HepG2 (cell line): Measurements from ENCODE around the gene H6PD. TPM values are rescaled to one million over a fixed set of nuclear protein-coding genes. Genes with fewer than 3 reads are reported as not detected.

ENCODE experiments used
- CHD2 ChIP-seq: IDR thresholded peaks from 2 replicates; pipeline ENCODE4 v1.6.1; 2011; ENCODE audit warnings: low read depth, low read length, improper control_type of control experiment
- GABPA ChIP-seq, 2 experiments: IDR thresholded peaks; 2 replicates each; pipeline ENCODE4 v1.6.1; 2011 to 2016; ENCODE audit warnings: low read depth in 2 of 2, low read length in 1 of 2, missing biosample characterization in 1 of 2, missing genetic modification characterization in 1 of 2
- HOXA5 ChIP-seq: sonication (generic); formaldehyde crosslinking; IDR thresholded peaks from 2 replicates; pipeline ENCODE4 v1.4.0; 2020; ENCODE audit warnings: missing genetic modification reagents
- KLF13 ChIP-seq: sonication (generic); formaldehyde crosslinking; IDR thresholded peaks from 2 replicates; pipeline ENCODE4 v1.4.0; 2020; ENCODE audit warnings: mild to moderate bottlenecking, missing genetic modification reagents
- MAF1 ChIP-seq: sonication (generic); formaldehyde crosslinking; IDR thresholded peaks from 2 replicates; pipeline ENCODE4 v1.5.0; 2020; ENCODE audit warnings: missing genetic modification reagents, borderline replicate concordance
- MTA1 ChIP-seq: sonication (generic); formaldehyde crosslinking; IDR thresholded peaks from 2 replicates; pipeline ENCODE4 v1.4.0; 2020; ENCODE audit warnings: missing genetic modification reagents, mild to moderate bottlenecking, borderline replicate concordance
- NFYC ChIP-seq: IDR thresholded peaks from 2 replicates; pipeline ENCODE4 v1.6.1; 2016; ENCODE audit warnings: missing genetic modification reagents, missing compliant biosample characterization
- POLR2AphosphoS2 ChIP-seq: IDR thresholded peaks from 2 replicates; pipeline ENCODE4 v1.6.1; 2011; ENCODE audit warnings: low read depth, low read length, improper control_type of control experiment
- TARDBP ChIP-seq: sonication (generic); formaldehyde crosslinking; IDR thresholded peaks from 2 replicates; pipeline ENCODE4 v1.8.0; 2022; ENCODE audit warnings: mild to moderate bottlenecking, missing genetic modification reagents
- YEATS2 ChIP-seq: sonication (generic); formaldehyde crosslinking; IDR thresholded peaks from 2 replicates; pipeline ENCODE4 v1.4.0; 2020; ENCODE audit warnings: missing genetic modification reagents, borderline replicate concordance
- ZBTB14 ChIP-seq: sonication (generic); formaldehyde crosslinking; IDR thresholded peaks from 2 replicates; pipeline ENCODE4 v1.4.0; 2020; ENCODE audit warnings: missing genetic modification reagents
- ZBTB44 ChIP-seq: sonication (generic); formaldehyde crosslinking; IDR thresholded peaks from 2 replicates; pipeline ENCODE4 v1.4.0; 2020; ENCODE audit warnings: missing genetic modification reagents
- ZNF33B ChIP-seq: sonication (generic); formaldehyde crosslinking; IDR thresholded peaks from 2 replicates; pipeline ENCODE4 v1.5.1; 2020; ENCODE audit warnings: mild to moderate bottlenecking, missing genetic modification reagents
- ZNF34 ChIP-seq: sonication (generic); formaldehyde crosslinking; IDR thresholded peaks from 2 replicates; pipeline ENCODE4 v1.4.0; 2020; ENCODE audit warnings: mild to moderate bottlenecking, missing genetic modification reagents, borderline replicate concordance
- ZNF629 ChIP-seq: sonication (generic); formaldehyde crosslinking; conservative IDR thresholded peaks from 2 replicates; pipeline ENCODE4 v1.5.0; 2020; ENCODE audit warnings: missing genetic modification reagents
- ZSCAN30 ChIP-seq: sonication (generic); formaldehyde crosslinking; IDR thresholded peaks from 2 replicates; pipeline ENCODE4 v1.5.0; 2020; ENCODE audit warnings: mild to moderate bottlenecking, missing genetic modification reagents
- polyA plus RNA-seq, 8 experiments: library from polyadenylated mRNA; depleted of rRNA in 3 of 8; stranded (reverse) in 7 of 8; unstranded in 1 of 8; fragments of >200 nt; fragmentation: Illumina TruSeq in 4 of 8; extraction: Trizol in 4 of 8; gene quantifications; 2 replicates each; pipeline versions ENCODE4 v1.2.1 to v1.2.3, GENCODE V29; 2011 to 2016; ENCODE audit warnings: low read depth in 4 of 8, missing spikeins in 1 of 8, mixed read lengths in 1 of 8; ENCODE audit not compliant: insufficient read depth in 1 of 8
- total RNA-seq, 5 experiments: library from RNA; depleted of rRNA; stranded (reverse); fragments of >200 nt; fragmentation: Illumina TruSeq; extraction: Trizol; gene quantifications; 2 replicates each; pipeline ENCODE4 v1.2.3, GENCODE V29; 2016; ENCODE audit warnings: low read depth in 1 of 5
- TF ChIP-seq, protein P1 (sequence below): sonication (generic); formaldehyde crosslinking; IDR thresholded peaks from 2 replicates; pipeline ENCODE4 v1.8.1; 2023; ENCODE audit warnings: mild to moderate bottlenecking, missing genetic modification reagents, borderline replicate concordance
- TF ChIP-seq, protein P2 (sequence below): IDR thresholded peaks from 2 replicates; pipeline ENCODE4 v1.6.1; 2016; ENCODE audit warnings: control low read depth
- TF ChIP-seq, protein P3 (sequence below): sonication (generic); formaldehyde crosslinking; IDR thresholded peaks from 2 replicates; pipeline ENCODE4 v1.8.0; 2022; ENCODE audit warnings: mild to moderate bottlenecking, missing genetic modification reagents, moderate library complexity
- TF ChIP-seq, protein P4 (sequence below): sonication (generic); formaldehyde crosslinking; IDR thresholded peaks from 2 replicates; pipeline ENCODE4 v1.4.0; 2020; ENCODE audit warnings: low read depth, mild to moderate bottlenecking, missing genetic modification reagents
- TF ChIP-seq, protein P5 (sequence below): sonication (generic); formaldehyde crosslinking; IDR thresholded peaks from 2 replicates; pipeline ENCODE4 v1.5.0; 2020; ENCODE audit warnings: mild to moderate bottlenecking, low read depth, missing genetic modification reagents, borderline replicate concordance

H6PD gene
- total and polyA plus RNA-seq, 2 of the 13 experiments (the other 11 are each of a cell fraction or from before 2014, with no cell fraction given), result 9.3 to 14.1 TPM

GRCh38 chr1:9234223-9235095 is at the start of gene H6PD (continued):
- TF ChIP-seq ZBTB14 (CRISPR knock-in tag), result peak; percentile 93
- TF ChIP-seq, protein P1, sequence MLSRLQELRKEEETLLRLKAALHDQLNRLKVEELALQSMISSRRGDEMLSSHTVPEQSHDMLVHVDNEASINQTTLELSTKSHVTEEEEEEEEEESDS (CRISPR knock-in tag), result no peak
- TF ChIP-seq ZBTB44, result no peak
- TF ChIP-seq ZNF34 (CRISPR knock-in tag), result no peak
- TF ChIP-seq, protein P2, sequence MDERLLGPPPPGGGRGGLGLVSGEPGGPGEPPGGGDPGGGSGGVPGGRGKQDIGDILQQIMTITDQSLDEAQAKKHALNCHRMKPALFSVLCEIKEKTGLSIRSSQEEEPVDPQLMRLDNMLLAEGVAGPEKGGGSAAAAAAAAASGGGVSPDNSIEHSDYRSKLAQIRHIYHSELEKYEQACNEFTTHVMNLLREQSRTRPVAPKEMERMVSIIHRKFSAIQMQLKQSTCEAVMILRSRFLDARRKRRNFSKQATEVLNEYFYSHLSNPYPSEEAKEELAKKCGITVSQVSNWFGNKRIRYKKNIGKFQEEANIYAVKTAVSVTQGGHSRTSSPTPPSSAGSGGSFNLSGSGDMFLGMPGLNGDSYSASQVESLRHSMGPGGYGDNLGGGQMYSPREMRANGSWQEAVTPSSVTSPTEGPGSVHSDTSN (CRISPR knock-in tag), result no peak
- TF ChIP-seq, protein P3, sequence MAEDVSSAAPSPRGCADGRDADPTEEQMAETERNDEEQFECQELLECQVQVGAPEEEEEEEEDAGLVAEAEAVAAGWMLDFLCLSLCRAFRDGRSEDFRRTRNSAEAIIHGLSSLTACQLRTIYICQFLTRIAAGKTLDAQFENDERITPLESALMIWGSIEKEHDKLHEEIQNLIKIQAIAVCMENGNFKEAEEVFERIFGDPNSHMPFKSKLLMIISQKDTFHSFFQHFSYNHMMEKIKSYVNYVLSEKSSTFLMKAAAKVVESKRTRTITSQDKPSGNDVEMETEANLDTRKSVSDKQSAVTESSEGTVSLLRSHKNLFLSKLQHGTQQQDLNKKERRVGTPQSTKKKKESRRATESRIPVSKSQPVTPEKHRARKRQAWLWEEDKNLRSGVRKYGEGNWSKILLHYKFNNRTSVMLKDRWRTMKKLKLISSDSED (CRISPR knock-in tag), result no peak
- peak; percentile 60; the same call in 1 of the 2 replicates for TF ChIP-seq YEATS2 (CRISPR knock-in tag)
- 0 out of 2 replicates have a peak, but pooled peaks have one; percentile 32 for TF ChIP-seq ZNF33B (CRISPR knock-in tag)
- TF ChIP-seq GABPA (IDR thresholded peaks at IDR 0.05; ENCODE audit: low read depth, low read length), result peak; percentile 27; the same call in 1 of the 2 replicates
- peak; percentile 26 for TF ChIP-seq GABPA (CRISPR knock-in tag; IDR thresholded peaks at IDR 0.05; ENCODE audit: low read depth)
- TF ChIP-seq, protein P4, sequence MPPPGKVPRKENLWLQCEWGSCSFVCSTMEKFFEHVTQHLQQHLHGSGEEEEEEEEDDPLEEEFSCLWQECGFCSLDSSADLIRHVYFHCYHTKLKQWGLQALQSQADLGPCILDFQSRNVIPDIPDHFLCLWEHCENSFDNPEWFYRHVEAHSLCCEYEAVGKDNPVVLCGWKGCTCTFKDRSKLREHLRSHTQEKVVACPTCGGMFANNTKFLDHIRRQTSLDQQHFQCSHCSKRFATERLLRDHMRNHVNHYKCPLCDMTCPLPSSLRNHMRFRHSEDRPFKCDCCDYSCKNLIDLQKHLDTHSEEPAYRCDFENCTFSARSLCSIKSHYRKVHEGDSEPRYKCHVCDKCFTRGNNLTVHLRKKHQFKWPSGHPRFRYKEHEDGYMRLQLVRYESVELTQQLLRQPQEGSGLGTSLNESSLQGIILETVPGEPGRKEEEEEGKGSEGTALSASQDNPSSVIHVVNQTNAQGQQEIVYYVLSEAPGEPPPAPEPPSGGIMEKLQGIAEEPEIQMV, result peak; percentile 87; the same call in 1 of the 2 replicates
- TF ChIP-seq MAF1 (CRISPR knock-in tag), result no peak
- TF ChIP-seq ZNF629 (CRISPR knock-in tag), result peak; percentile 99
- no peak; the same call in 1 of the 2 replicates for TF ChIP-seq ZSCAN30 (CRISPR knock-in tag)
- TF ChIP-seq POLR2AphosphoS2, result no peak
- TF ChIP-seq CHD2, result no peak; the same call in 1 of the 2 replicates
- TF ChIP-seq KLF13, result no peak
- peak; percentile 49; the same call in 1 of the 2 replicates for TF ChIP-seq TARDBP (CRISPR knock-in tag)
- peak; percentile 73; the same call in 1 of the 2 replicates for TF ChIP-seq HOXA5 (CRISPR knock-in tag)
- TF ChIP-seq, protein P5, sequence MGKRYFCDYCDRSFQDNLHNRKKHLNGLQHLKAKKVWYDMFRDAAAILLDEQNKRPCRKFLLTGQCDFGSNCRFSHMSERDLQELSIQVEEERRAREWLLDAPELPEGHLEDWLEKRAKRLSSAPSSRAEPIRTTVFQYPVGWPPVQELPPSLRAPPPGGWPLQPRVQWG, result no peak
- no peak for TF ChIP-seq NFYC
- peak; percentile 77; the same call in 1 of the 2 replicates for TF ChIP-seq MTA1
